Neutrophil (primary cell): ENCODE data around the gene IMPA2.

Experiments
- H3K27ac ChIP-seq: fragments of 200-600 bp; sonication (generic); 2 replicates; pipeline ENCODE4 v1.5.1; 2016; ENCODE audit warnings: mild to moderate bottlenecking, moderate library complexity
- H3K27me3 ChIP-seq: fragments of 200-600 bp; sonication (generic); 2 replicates; pipeline ENCODE4 v1.6.0; 2016; ENCODE audit warnings: mild to moderate bottlenecking
- H3K36me3 ChIP-seq: fragments of 200-600 bp; sonication (generic); 2 replicates; pipeline ENCODE4 v1.5.1; 2017
- H3K4me1 ChIP-seq, 2 experiments: fragments of 200-600 bp in 1 of 2; sonication (generic) in 1 of 2; 1 replicate in 1 of 2; 2 replicates in 1 of 2; pipeline versions ENCODE4 v1.5.1 to v1.6.1; 2013 to 2016; ENCODE audit warnings: low read depth in 1 of 2, low read length in 1 of 2, mild to moderate bottlenecking in 1 of 2, moderate library complexity in 1 of 2; ENCODE audit not compliant: control insufficient read depth in 1 of 2, insufficient read depth in 1 of 2
- H3K4me3 ChIP-seq, 2 experiments: fragments of 200-600 bp in 1 of 2; sonication (generic) in 1 of 2; 1 replicate in 1 of 2; 2 replicates in 1 of 2; pipeline ENCODE4 v1.5.1; 2013 to 2016; ENCODE audit warnings: low read depth in 1 of 2, low read length in 1 of 2, mild to moderate bottlenecking in 1 of 2, moderate library complexity in 1 of 2
- H3K9me3 ChIP-seq: fragments of 200-600 bp; sonication (generic); 2 replicates; pipeline ENCODE4 v1.5.1; 2016
- CTCF ChIP-seq: fragments of 200-600 bp; sonication (generic); IDR thresholded peaks from 2 replicates; pipeline ENCODE4 v1.5.1; 2016; ENCODE audit warnings: antibody characterized with exemption

IMPA2 gene

DNA sequence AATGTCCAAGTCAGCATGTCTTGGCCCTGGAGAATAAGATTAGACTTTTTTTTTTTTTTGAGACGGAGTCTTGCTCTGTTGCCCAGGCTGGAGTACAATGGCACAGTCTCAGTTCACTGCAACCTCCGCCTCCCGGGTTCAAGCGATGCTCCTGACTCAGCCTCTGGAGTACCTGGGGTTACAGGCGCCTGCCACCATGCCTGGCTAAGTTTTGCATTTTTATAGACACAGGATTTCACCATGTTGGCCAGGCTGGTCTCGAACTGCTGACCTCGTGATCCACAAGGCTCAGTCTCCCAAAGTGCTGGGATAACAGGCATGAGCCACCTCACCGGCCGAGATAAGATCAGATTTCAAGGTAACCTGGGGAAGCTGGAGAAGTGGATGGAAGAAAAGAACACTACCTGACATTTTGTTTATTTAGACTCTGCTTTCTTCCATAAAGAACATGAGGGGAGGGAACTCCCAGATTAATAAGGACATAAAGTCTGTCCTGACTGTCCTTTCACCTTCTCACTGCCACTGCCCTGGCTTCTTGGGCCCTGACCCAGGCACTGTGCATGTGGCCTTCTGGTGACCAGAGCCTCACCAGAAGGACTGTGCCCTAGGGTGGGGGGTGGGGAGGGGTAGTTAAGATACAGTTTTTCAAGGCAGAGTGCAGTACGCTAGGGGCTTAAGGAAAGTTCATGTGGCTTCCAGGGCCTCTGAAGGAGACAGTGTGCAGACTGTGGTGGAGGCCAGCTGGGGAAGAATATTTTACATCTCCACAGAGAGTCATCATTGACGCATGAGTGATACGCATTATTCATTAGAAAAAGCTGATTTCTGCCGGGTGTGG is 4.8 kb upstream of the IMPA2 start:
- Histone ChIP-seq H3K27ac (no peak overlapping the region), H3K9me3 (no peaks in the 10 kb centered on the region), H3K4me3 (no peak overlapping the region), H3K4me1 (peaks cover 46 to 49% of the 10 kb centered on the region in 2 experiments), H3K36me3 (no peaks in the 10 kb centered on the region), H3K27me3 (no peaks in the 10 kb centered on the region)
- TF ChIP-seq CTCF: no peak

GRCh38 chr18:11977153-11977466 is 4.2 kb upstream of the IMPA2 start:
- Histone ChIP-seq H3K9me3 (no peaks in the 10 kb centered on the region), H3K27me3 (no peaks in the 10 kb centered on the region), H3K4me1 (peaks cover 49 to 55% of the 10 kb centered on the region in 2 experiments), H3K4me3 (no peak overlapping the region), H3K36me3 (no peaks in the 10 kb centered on the region), H3K27ac (no peak overlapping the region)
- TF ChIP-seq CTCF: no peak

DNA sequence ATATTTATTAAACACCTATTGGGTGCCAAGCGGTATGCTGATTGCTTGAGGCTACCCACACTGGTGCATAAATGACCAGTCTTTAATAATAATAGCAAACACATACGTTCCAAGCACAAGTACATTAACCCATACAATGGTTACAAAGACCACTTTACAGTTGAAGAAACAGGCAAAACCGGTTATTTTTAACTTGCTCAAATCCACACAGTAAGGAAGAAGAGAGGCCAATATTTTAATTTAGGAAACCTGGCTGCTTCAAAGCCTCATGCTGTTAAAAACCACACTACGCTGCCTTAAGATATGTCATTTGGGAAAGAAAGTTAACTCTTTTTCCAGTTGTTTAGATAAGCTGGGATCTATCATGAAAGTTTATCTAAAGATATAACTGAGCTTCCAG is 2.4 kb upstream of the IMPA2 start:
- Histone ChIP-seq H3K4me1 (peaks cover 50 to 55% of the 10 kb centered on the region in 2 experiments), H3K27ac (peak overlapping the region; percentile 53), H3K9me3 (no peaks in the 10 kb centered on the region), H3K27me3 (no peaks in the 10 kb centered on the region), H3K36me3 (no peaks in the 10 kb centered on the region), H3K4me3 (peak overlapping the region in 1 of 2 experiments; percentile 99)
- TF ChIP-seq CTCF: no peak

DNA sequence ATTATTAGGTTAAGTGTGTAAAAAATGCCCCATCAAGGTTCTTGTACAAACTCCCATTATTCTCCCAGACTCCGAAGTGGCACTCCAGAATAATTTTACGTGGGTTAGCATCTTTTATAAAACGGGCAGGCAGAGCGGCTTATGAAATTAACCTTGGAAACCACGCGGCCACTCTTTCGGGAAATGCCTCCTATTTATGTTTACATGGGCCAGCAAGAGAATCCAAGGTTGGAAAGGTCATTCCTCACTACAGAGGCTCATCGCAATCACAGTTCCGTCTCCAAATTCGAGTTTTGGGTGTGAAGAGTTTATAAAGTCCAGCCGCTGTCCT is 1.2 kb upstream of the IMPA2 start:
- Histone ChIP-seq H3K36me3 (no peaks in the 10 kb centered on the region), H3K4me3 (peak overlapping the region; percentile 75 to 99), H3K27ac (peak overlapping the region; percentile 89), H3K9me3 (no peaks in the 10 kb centered on the region), H3K4me1 (peaks cover 48 to 50% of the 10 kb centered on the region in 2 experiments), H3K27me3 (no peaks in the 10 kb centered on the region)
- no peak for TF ChIP-seq CTCF

GRCh38 chr18:11980494-11981191 is 664 bp upstream of the IMPA2 start:
- Histone ChIP-seq H3K27me3 (no peaks in the 10 kb centered on the region), H3K36me3 (no peaks in the 10 kb centered on the region), H3K9me3 (no peaks in the 10 kb centered on the region), H3K4me3 (peak overlapping the region; percentile 75 to 99), H3K27ac (peak overlapping the region; percentile 89), H3K4me1 (peaks cover 53 to 55% of the 10 kb centered on the region in 2 experiments)
- TF ChIP-seq CTCF: no peak
